PC-3 (cell line): Measurements from ENCODE around the gene PVR.

Experiments
- EZH2 ChIP-seq: fragments of 300-600 bp; sonication (generic); IDR thresholded peaks from one replicate; pipeline ENCODE4 v1.6.1; 2017; ENCODE audit warnings: antibody characterized with exemption, mild to moderate bottlenecking, low read length; ENCODE audit not compliant: unreplicated experiment
- EZH2phosphoT487 ChIP-seq: fragments of 300-600 bp; sonication (generic); IDR thresholded peaks from 2 replicates; pipeline ENCODE4 v1.6.1; 2018; ENCODE audit warnings: mild to moderate bottlenecking, antibody characterized with exemption, low read length, borderline replicate concordance
- TF ChIP-seq, protein P1 (sequence below): fragments of 300-600 bp; sonication (generic); conservative IDR thresholded peaks from 2 replicates; pipeline ENCODE4 v1.5.1; 2017; ENCODE audit warnings: antibody characterized with exemption, low read depth, mild to moderate bottlenecking, low read length

DNA sequence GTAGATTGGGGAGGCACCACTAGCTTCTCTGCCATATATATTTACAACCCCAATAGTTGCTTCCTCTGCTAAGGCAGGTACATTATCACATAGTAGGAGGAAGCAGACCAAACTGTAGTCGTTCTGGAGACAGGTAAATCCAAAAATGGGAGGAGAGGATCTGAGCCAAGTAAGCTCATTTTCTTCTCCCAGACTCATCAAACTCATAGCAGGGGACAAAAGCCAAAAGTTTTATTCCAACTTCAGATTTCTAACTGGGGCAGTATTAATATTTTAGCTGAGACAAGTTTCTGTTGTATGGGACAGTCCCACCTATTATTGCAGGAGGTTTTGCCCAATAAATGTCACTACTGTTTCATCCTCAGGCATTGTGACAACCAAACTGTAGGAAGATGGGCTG lies 38.2 kb upstream of the PVR start:
- TF ChIP-seq EZH2phosphoT487 (no peak), EZH2 (no peak)
- TF ChIP-seq, protein P1, sequence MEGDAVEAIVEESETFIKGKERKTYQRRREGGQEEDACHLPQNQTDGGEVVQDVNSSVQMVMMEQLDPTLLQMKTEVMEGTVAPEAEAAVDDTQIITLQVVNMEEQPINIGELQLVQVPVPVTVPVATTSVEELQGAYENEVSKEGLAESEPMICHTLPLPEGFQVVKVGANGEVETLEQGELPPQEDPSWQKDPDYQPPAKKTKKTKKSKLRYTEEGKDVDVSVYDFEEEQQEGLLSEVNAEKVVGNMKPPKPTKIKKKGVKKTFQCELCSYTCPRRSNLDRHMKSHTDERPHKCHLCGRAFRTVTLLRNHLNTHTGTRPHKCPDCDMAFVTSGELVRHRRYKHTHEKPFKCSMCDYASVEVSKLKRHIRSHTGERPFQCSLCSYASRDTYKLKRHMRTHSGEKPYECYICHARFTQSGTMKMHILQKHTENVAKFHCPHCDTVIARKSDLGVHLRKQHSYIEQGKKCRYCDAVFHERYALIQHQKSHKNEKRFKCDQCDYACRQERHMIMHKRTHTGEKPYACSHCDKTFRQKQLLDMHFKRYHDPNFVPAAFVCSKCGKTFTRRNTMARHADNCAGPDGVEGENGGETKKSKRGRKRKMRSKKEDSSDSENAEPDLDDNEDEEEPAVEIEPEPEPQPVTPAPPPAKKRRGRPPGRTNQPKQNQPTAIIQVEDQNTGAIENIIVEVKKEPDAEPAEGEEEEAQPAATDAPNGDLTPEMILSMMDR, result no peak
